GM21786 (cell line): ENCODE results near the gene PARP8.

Source experiments
- ATAC-seq: cut with Tn5 transposase; IDR thresholded peaks from one replicate; pipeline ENCODE4 v1.9.1; 2021; ENCODE audit not compliant: unreplicated experiment

Gene PARP8

DNA sequence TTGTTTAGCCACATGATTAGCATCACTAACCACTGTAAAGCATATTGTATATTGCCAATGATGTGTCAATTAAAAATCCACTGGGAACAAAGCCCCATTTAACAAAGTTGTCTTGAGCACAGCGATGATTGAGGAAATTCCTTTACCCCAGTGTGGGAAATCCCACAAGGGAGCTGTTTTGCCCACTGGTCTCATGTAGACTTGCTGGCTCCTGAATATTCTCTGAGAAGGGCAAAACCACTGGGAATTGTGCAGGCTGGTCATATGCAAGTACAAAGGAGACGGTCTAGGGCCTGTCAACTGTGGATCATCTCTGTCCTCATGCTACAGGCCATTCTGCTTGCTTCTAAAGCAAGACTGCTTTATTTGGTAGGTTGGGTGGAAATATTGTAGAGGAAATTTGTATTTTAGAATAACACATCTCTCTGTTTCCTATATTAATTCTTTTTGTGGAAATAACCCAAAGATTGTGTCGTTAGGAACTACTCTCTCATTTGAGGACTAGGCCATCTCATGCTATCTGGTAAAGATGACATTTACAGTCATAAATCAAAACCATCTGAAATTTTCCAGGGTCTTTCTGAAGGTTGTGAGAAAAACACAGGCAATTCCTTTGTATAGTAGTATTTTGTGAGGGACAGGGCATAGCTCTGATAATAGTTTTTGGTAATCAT, 60.2 kb downstream of the PARP8 start:
- no peak for ATAC-seq

DNA sequence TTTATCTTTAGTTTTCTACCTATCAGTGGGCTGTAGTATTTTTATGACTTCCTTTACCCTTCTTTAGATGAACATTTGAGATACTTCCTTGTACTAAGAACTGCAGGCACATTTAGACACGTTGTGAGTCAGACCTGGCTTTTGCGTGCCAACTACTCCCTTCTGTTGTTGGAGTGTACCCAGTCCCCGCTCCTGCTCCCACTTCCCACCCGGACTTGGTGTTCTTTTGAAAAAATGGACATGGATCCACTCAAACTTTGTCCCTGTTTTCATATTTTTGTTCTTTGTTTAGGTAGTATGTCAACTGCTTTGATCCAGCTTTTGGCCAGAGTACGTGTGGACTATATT, 60.7 kb downstream of the PARP8 start:
- no peak for ATAC-seq

DNA sequence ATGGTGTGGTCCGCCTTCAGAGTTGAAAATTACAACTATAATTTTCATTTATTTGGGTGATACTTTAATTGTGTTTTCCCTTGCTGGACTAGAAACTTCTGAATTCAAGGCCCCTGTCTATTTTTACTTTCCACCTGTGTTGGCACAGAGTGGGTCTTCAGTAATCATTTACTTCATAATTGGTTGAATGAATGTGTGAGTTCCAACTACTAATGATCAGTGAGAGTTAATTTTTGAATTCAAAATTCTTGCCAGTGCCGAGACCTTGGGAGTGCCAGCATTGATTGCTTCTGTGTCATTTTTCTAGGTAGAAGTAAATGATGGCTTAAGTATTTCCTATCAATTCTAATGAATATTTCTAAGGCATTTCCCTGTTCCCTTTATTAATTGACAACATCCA, 61.4 kb downstream of the PARP8 start:
- ATAC-seq: no peak

GRCh38 chr5:50730336-50730735, 63.9 kb downstream of the PARP8 start:
- ATAC-seq: no peak

DNA sequence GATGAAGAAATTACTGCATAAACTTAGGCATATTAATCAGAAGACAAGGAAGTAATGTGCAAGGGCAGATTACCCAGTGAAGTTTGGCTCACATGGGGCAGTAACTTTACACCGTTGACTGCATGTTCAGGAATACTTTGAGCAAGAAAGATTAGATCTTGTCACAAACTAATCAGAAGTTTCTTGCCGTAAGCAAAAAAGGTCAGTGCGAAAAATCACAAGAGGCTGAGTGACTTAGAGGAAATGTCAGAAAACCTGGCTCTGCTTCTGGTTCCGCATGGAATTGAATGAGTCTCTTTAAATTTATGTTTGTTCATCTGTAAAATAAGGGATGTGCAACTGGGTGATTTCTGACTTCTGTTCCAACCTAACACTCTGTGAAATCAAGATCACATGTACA, 64.4 kb downstream of the PARP8 start:
- ATAC-seq: no peak

GRCh38 chr5:50733741-50734140, 67.3 kb downstream of the PARP8 start:
- no peak for ATAC-seq

DNA sequence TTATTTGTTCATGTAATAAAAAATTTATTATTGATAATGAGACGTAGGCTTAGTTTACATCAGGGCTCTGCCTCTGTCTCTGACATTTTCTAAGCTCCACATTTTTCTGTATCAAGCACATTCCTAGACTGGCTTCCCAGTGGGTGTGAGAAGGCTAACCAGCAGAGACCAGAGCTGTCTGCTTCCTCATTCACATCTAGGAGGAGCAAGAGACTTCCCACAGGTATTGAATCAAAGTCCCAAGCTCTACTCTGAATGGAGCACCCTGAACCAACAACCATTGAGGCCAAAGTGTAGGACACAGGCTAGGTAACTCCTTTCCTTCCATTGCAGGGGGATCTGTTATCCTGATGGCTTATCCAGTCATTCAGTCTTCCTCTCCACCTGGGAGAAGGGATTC, 72.4 kb downstream of the PARP8 start:
- no peak for ATAC-seq

DNA sequence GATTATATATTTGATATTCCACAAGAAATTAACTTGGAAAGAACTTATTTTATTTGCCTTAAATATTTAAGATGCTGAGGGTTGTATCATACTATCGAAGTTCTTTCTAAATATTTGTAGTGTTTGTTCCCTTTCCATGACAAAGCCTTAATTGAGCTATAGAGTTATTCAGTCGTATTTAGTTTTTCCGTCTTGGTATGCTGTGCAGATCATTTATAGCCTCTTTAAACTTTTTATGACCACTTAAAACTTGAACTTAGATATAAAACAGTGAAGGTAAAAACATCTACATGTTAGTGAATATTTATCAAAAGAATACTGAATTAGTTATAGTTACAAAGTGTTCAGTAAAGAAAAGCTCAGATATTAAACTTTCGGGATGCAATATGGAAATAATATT, 74.4 kb downstream of the PARP8 start:
- no peak for ATAC-seq

- peak; percentile 74 for ATAC-seq
These were observed 78.3 kb downstream of the PARP8 start for GRCh38 chr5:50744776-50745175.

- ATAC-seq: no peak
These were observed 78.9 kb downstream of the PARP8 start for GRCh38 chr5:50745221-50745910.

DNA sequence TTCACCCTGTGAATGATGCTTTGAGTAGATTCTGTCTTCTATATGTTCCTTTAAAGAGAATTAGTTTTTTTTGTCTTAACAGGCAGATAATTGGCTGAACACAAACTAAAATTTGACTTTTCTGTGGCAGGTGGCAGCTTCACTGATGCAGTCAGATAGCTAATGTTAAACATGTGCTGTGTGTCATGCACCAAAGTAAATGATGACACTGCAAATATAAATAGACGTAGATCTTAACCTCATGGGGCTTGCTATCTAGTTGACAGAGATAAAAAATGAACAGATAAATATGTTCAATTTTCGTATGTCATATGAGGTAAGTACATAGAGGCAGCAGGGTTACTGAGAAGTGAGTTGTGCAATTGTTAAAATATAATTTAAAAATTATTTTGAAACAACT, 82.7 kb downstream of the PARP8 start:
- ATAC-seq: no peak

DNA sequence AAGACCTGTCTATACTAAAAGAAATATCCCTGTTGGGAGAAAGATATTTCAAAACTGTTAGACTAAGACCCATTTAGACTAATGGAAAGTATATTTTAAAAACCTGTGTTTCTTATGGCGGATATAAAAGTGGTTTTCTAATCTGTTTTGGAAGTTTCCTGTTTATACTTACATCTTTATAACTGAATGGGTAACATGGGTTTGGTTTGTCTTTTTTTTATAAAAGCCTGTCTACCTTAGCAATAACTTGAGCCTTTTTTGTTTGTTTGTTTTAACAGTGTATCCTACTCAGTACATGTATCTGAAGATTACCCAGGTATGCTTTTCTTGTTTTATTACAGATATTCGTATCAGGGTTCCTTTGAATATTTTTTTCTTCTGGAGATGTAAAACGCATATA, 83.4 kb downstream of the PARP8 start:
- no peak for ATAC-seq

- ATAC-seq: peak; percentile 95
These were observed 84.7 kb downstream of the PARP8 start for GRCh38 chr5:50751064-50751657.

DNA sequence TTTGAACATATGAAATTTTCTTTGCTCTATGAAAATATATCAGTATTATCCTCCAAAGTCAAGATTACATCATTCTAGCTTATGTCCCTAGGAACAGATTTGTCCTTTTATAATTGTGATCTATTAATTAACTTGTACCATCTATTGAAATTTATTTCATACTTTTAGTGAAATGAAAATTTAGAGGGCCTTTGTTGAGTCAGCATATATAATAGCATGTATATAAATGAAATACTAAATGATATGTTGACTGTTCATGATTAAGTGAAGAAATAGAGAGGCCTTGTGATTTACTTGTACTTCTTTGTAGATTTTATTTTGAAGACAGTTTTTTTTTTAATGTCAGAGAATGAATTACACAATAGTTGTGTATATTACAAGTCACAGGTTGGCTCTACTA, 86.4 kb downstream of the PARP8 start:
- no peak for ATAC-seq

GRCh38 chr5:50759526-50760270, 93.3 kb downstream of the PARP8 start:
- no peak for ATAC-seq

GRCh38 chr5:50763351-50763750, 96.9 kb downstream of the PARP8 start:
- ATAC-seq: no peak

DNA sequence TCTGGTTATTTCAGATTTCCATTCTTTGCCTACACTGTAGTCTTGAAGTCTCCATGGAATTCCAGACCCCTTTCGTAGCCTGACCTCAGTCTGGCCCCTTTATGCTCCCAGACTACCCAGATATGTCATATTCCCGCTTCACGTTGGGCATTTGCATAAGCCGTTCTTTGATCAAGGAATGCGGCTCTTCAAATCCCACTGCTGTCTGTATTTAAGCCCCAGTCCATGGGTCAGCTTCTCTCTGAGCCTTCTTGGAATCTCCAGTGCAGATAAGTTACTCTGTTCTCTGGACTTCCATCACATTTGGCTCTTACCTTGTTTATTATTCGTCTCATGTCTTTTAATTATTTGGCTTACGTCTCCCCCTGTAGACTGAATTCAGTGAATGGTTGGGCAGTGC, 97.4 kb downstream of the PARP8 start:
- no peak for ATAC-seq

DNA sequence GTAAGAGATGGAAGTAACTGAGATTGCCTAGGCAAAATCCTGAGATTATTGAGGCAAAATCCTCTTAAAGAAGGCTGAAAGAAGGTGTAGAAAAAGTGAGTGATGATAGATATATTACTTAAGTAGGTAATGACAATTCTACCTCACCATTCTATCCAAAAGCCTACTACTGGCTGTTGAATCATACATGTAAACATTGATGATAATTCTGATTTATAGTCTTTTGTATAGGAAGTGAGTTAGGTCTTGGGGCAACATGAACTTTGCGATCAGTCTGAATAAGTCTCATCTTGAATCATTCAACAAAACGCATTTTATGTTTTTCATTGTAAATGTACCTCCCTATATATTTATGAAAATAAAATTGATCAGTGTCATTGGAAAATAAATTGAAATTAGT, 99.6 kb downstream of the PARP8 start:
- ATAC-seq: no peak

GRCh38 chr5:50766462-50766861, 100.0 kb downstream of the PARP8 start:
- no peak for ATAC-seq

GRCh38 chr5:50766967-50767366, 100.5 kb downstream of the PARP8 start:
- ATAC-seq: no peak

DNA sequence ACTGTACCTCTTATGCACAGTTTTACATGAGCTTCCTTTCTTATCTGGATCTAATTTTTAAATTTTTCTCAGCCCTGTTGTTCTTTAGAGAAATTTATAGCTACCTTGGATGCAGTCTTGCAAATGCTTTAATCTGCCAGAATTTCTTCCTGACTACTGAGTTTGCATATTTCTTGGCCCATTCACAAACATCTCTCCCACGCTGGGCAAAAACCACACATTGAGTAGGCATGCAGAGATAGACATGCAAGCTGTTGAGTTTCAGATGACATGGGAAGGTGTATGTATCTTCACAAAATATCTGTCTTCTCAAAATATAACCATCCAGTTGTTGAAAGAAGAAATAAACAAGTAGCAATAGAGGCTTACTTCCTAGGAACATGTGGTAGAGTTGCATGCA, 101.2 kb downstream of the PARP8 start:
- ATAC-seq: no peak

DNA sequence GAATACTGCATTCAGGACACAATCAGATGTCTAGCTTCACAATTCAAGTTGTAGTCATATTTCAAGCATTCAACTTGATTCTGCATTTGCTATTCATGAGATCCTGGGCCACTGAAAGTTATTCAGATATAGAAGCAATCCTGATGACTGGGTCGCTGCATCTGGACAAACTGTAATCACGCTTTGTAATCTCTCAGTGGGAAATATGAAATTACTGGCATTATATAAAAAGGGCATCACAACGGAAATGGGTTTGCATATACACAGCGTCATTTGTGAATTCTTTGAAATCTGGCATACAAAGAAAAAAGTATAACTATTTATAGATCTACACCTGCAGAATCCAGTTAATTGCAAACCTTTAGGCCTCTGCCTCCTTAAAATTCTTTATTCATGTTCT, 102.2 kb downstream of the PARP8 start:
- ATAC-seq: no peak
